SU-DHL-6 (cell line): ENCODE results near the gene CHST1.

Experiments
- H2AFZ ChIP-seq: fragments of 200-600 bp; sonication (generic); 2 replicates; pipeline ENCODE4 v1.6.1; 2014; ENCODE audit warnings: low read depth, mild to moderate bottlenecking, moderate library complexity, mixed read lengths, antibody characterized with exemption, low read length; ENCODE audit not compliant: severe bottlenecking
- H3F3A ChIP-seq: fragments of 200-600 bp; shearing (Covaris generic); 2 replicates; pipeline ENCODE4 v1.6.0; 2016; ENCODE audit warnings: antibody characterized with exemption, mild to moderate bottlenecking; ENCODE audit not compliant: insufficient read depth
- H3K27ac ChIP-seq: fragments of 200-600 bp; sonication (generic); 2 replicates; pipeline ENCODE4 v1.5.1; 2016; ENCODE audit warnings: low read depth, mild to moderate bottlenecking, low read length, moderate library complexity, mixed read lengths
- H3K27me3 ChIP-seq: fragments of 200-600 bp; sonication (generic), shearing (Covaris generic); 2 replicates; pipeline ENCODE4 v1.6.0; 2014; ENCODE audit warnings: mild to moderate bottlenecking, low read length
- H3K36me3 ChIP-seq: fragments of 200-600 bp; sonication (generic); 2 replicates; pipeline ENCODE4 v1.6.1; 2014; ENCODE audit warnings: mild to moderate bottlenecking, low read length, mixed read lengths
- H3K4me2 ChIP-seq: fragments of 300-600, 200-600 bp; shearing (Covaris generic), sonication (generic); 2 replicates; pipeline ENCODE4 v1.6.0; 2014; ENCODE audit warnings: low read length, low read depth, mild to moderate bottlenecking; ENCODE audit not compliant: poor library complexity, severe bottlenecking
- H3K4me3 ChIP-seq: fragments of 200-600 bp; sonication (generic); 2 replicates; pipeline ENCODE4 v1.5.1; 2014; ENCODE audit warnings: antibody characterized with exemption, low read length, mild to moderate bottlenecking, mixed read lengths; ENCODE audit not compliant: insufficient read depth, poor library complexity, severe bottlenecking
- H3K79me2 ChIP-seq: fragments of 200-600 bp; sonication (generic); 2 replicates; pipeline ENCODE4 v1.6.1; 2014; ENCODE audit warnings: mild to moderate bottlenecking, low read length, moderate library complexity; ENCODE audit not compliant: insufficient read depth
- H3K9ac ChIP-seq: fragments of 200-600 bp; sonication (generic); 2 replicates; pipeline ENCODE4 v1.7.0; 2014; ENCODE audit warnings: mild to moderate bottlenecking, low read length
- H3K9me2 ChIP-seq: fragments of 200-600 bp; sonication (generic); replicated peaks from 2 replicates; pipeline ENCODE4 v1.6.1; 2014; ENCODE audit warnings: low read length; ENCODE audit not compliant: insufficient read depth
- H3K9me3 ChIP-seq: fragments of 200-600 bp; sonication (generic); 2 replicates; pipeline ENCODE4 v1.6.1; 2014; ENCODE audit warnings: low read length, mixed read lengths; ENCODE audit not compliant: insufficient read depth
- H4K20me1 ChIP-seq: fragments of 200-600 bp; sonication (generic); 2 replicates; pipeline ENCODE4 v1.6.1; 2014; ENCODE audit warnings: low read depth, mild to moderate bottlenecking, antibody characterized with exemption, low read length, moderate library complexity, mixed read lengths
- EZH2phosphoT487 ChIP-seq: fragments of 200-600 bp; sonication (generic), shearing (Covaris generic); conservative IDR thresholded peaks from 2 replicates; pipeline ENCODE4 v1.6.1; 2018; ENCODE audit warnings: mild to moderate bottlenecking, antibody characterized with exemption, low read length, moderate library complexity, mixed read lengths
- TF ChIP-seq, protein P1 (sequence below): fragments of 200-600 bp; sonication (generic); IDR thresholded peaks from one replicate; pipeline ENCODE4 v1.5.1; 2017; ENCODE audit warnings: antibody characterized with exemption, mild to moderate bottlenecking, low read length, moderate library complexity; ENCODE audit not compliant: insufficient read depth, poor library complexity, severe bottlenecking

CHST1 gene

GRCh38 chr11:45684440-45684839 lies 19.0 kb upstream of the CHST1 start:
- H3K4me3 ChIP-seq = no peak overlapping the region
- H3K4me2 ChIP-seq = no peak overlapping the region
- H3K9me3 ChIP-seq = no peaks in the 10 kb centered on the region
- no peaks in the 10 kb centered on the region for H3F3A ChIP-seq
- H3K27ac ChIP-seq = no peak overlapping the region
- TF ChIP-seq, protein P1, sequence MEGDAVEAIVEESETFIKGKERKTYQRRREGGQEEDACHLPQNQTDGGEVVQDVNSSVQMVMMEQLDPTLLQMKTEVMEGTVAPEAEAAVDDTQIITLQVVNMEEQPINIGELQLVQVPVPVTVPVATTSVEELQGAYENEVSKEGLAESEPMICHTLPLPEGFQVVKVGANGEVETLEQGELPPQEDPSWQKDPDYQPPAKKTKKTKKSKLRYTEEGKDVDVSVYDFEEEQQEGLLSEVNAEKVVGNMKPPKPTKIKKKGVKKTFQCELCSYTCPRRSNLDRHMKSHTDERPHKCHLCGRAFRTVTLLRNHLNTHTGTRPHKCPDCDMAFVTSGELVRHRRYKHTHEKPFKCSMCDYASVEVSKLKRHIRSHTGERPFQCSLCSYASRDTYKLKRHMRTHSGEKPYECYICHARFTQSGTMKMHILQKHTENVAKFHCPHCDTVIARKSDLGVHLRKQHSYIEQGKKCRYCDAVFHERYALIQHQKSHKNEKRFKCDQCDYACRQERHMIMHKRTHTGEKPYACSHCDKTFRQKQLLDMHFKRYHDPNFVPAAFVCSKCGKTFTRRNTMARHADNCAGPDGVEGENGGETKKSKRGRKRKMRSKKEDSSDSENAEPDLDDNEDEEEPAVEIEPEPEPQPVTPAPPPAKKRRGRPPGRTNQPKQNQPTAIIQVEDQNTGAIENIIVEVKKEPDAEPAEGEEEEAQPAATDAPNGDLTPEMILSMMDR = no peak
- no peak for TF ChIP-seq EZH2phosphoT487
- no peaks in the 10 kb centered on the region for H4K20me1 ChIP-seq
- H2AFZ ChIP-seq = no peak overlapping the region
- H3K27me3 ChIP-seq = no peaks in the 10 kb centered on the region
- H3K9ac ChIP-seq = no peak overlapping the region
- no peaks in the 10 kb centered on the region for H3K9me2 ChIP-seq
- H3K79me2 ChIP-seq = no peaks in the 10 kb centered on the region
- H3K36me3 ChIP-seq = no peaks in the 10 kb centered on the region

- Histone ChIP-seq H3K79me2 (no peaks in the 10 kb centered on the region), H3K9ac (no peak overlapping the region), H3K4me3 (no peak overlapping the region), H3K4me2 (no peak overlapping the region), H2AFZ (no peak overlapping the region), H3K9me3 (no peaks in the 10 kb centered on the region), H3K9me2 (no peaks in the 10 kb centered on the region), H3K36me3 (no peaks in the 10 kb centered on the region), H3K27me3 (no peaks in the 10 kb centered on the region), H3K27ac (no peak overlapping the region), H3F3A (no peaks in the 10 kb centered on the region), H4K20me1 (no peaks in the 10 kb centered on the region)
- TF ChIP-seq, protein P1 = no peak
- no peak for TF ChIP-seq EZH2phosphoT487
Measured at GRCh38 chr11:45683271-45684058, 18.0 kb upstream of the CHST1 start.

- Histone ChIP-seq H3K9me3 (no peaks in the 10 kb centered on the region), H2AFZ (no peak overlapping the region), H3F3A (no peaks in the 10 kb centered on the region), H3K9me2 (no peaks in the 10 kb centered on the region), H3K27ac (no peak overlapping the region), H3K79me2 (no peaks in the 10 kb centered on the region), H3K4me2 (no peak overlapping the region), H3K27me3 (no peaks in the 10 kb centered on the region), H3K36me3 (no peaks in the 10 kb centered on the region), H3K9ac (no peak overlapping the region), H3K4me3 (no peak overlapping the region), H4K20me1 (no peaks in the 10 kb centered on the region)
- TF ChIP-seq, protein P1 = no peak
- TF ChIP-seq EZH2phosphoT487 = no peak
Measured at GRCh38 chr11:45679806-45680205, 14.4 kb upstream of the CHST1 start.
